NCI-H1092 (cell line): ENCODE data around the gene HBA2.
"Not testable (repeated sequence)": the region's sequence is repeated elsewhere in the genome, so short reads cannot be mapped to it uniquely, and the experiment has no call there.

Source experiments
- DNase-seq: peaks from one replicate; lab custom pipeline; 2025; lab: John Stamatoyannopoulos, UW

Gene HBA2

DNA sequence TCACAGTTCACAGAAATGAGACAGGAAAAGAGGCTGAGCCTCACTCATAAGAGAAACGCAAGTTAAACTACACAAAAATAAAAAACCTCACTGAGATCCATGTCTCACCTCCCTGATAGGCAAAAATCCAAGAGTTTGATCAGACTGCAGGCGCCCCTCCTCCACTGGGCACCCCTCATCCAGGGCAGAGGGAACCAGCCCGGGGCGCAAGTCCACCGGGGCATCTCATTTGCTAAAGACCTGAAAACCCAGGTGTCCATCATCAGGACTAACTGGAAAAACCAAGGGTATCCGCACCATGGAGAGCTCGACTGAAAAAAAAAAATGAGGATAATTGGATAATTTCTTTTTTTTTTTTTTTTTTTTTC, 17.7 kb upstream of the HBA2 start:
- no peak for DNase-seq

- DNase-seq, result no peak
Measured at GRCh38 chr16:159136-159849, 13.4 kb upstream of the HBA2 start.

GRCh38 chr16:160242-160641, 12.4 kb upstream of the HBA2 start:
- not testable (repeated sequence) for DNase-seq

- no peak for DNase-seq
Measured at GRCh38 chr16:160691-161190, 11.9 kb upstream of the HBA2 start.

DNA sequence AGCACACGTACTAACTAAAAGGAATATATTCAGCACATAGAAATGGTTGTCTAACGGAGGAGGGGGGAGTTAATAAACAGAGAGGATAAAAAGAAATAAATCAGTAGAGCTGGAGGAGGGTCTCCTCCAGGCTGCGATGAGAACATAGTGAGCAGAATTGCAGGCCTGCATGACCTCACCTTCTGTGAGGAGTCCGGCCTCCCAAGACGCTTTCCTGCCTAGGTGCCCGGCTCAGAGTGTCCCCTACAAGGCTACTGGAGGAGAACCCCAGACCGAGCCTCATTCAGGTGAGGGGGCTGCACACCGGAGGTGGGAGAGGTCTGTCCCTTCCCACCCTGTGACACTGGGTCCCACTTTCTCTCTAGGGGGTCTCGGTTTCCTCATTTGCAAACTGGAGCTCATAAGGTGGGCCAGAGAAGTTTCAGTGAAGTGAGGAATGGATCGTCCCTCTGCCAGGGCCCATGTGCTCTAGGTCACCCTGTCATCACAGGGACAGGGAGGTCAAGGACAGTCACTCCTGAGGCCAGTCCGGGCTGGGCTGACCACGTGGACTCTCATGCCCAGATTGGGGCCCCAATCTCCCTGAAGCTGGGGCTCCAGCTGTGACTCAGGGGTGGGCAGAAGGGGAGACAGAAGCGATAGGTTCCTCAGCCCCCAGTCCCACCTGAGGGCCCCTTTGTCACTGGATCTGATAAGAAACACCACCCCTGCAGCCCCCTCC, 10.2 kb upstream of the HBA2 start:
- DNase-seq, result no peak

GRCh38 chr16:163139-163538, 9.5 kb upstream of the HBA2 start:
- not testable (repeated sequence) for DNase-seq

DNA sequence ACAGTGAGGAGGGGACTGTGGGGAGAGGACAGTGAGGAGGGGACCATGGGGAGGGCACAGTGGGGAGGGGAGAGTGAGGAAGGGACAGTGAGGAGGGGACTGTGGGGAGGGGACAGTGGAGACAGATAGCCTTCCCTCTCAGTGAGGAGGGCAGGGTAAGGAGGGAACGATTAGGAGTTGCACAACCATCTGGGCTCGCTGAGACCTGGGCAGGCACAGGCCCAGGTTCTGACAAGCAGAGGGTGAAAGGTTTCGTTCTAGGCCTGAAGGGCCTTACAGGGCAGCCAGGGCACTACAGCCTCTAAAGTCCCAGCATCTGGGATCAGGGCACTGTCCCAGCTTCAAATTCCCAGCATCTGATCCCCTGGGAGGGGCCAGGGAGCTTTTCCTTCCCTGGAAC, 9.0 kb upstream of the HBA2 start:
- DNase-seq, result not testable (repeated sequence)

GRCh38 chr16:164134-164823, 8.4 kb upstream of the HBA2 start:
- not testable (repeated sequence) for DNase-seq

GRCh38 chr16:164827-165538, 7.7 kb upstream of the HBA2 start:
- DNase-seq, result no peak

GRCh38 chr16:165539-166374, 6.9 kb upstream of the HBA2 start, which contains the start of gene HBM:
TSS of gene HBM (plus strand) at chr16:165978. CDS start at chr16:165998, 20 bp downstream.
- no peak for DNase-seq

- DNase-seq, result no peak
Measured at GRCh38 chr16:166375-167121, 6.1 kb upstream of the HBA2 start.

DNA sequence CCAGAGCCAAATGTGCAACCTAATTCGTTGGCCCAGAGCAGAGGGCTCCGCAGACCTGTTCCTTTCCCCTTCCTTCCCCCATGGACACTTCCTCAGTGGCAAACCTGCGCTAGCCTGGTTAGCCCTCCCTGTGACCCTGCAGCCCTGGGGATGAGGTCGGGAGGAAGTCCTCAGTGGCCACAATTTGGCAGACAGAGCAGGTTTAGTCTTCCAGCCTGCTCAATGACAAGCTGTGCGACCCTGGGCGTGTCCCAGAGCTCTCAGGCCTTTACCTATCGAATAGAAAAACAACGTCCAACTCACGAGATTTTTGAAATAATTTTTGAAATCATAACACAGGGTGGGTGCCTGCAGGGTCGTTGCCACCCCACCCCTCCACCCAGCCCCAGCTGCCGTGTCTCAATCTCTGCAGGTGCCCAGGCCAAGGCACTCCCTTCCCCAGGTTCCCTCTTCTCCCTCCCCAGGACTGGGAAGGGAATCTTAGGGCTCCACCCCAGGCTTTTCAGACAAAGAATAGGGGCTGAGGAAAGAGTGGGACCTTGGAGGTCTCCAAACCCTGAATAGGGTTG, 5.5 kb upstream of the HBA2 start:
- no peak for DNase-seq

DNA sequence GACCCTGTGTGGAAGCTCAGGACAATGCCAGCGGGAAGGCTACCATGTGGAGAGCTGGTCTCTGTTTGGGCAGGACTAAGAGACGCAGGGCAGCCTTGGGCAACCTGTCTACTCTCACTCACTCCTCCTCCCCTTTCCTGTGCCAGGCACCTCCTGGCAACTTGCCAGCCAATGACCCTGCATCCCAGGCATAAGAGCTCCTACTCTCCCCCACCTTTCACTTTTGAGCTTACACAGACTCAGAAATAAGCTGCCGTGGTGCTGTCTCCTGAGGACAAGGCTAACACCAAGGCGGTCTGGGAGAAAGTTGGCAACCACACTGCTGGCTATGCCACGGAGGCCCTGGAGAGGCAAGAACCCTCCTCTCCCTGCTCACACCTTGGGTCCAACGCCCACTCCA, 4.3 kb upstream of the HBA2 start:
- DNase-seq, result no peak

DNA sequence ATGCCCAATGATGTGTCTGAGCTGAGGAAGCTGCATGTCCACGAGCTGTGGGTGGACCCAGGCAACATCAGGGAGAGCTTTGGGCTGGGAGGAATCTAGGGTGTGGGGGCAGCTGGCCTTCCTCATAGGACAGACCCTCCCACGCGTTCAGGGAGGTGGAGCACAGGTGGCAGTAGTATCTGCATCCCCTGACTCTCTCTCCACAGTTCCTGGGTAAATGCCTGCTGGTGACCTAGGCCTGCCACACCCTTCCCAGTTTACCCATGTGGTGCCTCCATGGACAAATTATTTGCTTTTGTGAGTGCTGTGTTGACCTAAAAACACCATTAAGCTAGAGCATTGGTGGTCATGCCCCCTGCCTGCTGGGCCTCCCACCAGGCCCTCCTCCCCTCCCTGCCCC, 3.7 kb upstream of the HBA2 start:
- DNase-seq, result no peak

GRCh38 chr16:170088-170507, 2.6 kb upstream of the HBA2 start:
- DNase-seq, result not testable (repeated sequence)

- DNase-seq, result no peak
Measured at GRCh38 chr16:170788-171187, 1.9 kb upstream of the HBA2 start.

GRCh38 chr16:173211-173854, 657 bp downstream of the HBA2 start:
- DNase-seq, result not testable (repeated sequence)

- not testable (repeated sequence) for DNase-seq
Measured at GRCh38 chr16:173928-174769, 1.5 kb downstream of the HBA2 start.
